ENCODE results near the gene RAN. TPM values are rescaled to one million over a fixed set of nuclear protein-coding genes. Genes with fewer than 3 reads are reported as not detected.

RAN gene
- total RNA-seq (100 to 1,000 TPM; 255 to 925 (median 269) TPM), polyA plus RNA-seq (100 to 1,000 TPM; 527 to 617 TPM), total RNA-seq (173 reads per million, percentile 92 among the genes with 10 or more reads in this experiment)

DNA sequence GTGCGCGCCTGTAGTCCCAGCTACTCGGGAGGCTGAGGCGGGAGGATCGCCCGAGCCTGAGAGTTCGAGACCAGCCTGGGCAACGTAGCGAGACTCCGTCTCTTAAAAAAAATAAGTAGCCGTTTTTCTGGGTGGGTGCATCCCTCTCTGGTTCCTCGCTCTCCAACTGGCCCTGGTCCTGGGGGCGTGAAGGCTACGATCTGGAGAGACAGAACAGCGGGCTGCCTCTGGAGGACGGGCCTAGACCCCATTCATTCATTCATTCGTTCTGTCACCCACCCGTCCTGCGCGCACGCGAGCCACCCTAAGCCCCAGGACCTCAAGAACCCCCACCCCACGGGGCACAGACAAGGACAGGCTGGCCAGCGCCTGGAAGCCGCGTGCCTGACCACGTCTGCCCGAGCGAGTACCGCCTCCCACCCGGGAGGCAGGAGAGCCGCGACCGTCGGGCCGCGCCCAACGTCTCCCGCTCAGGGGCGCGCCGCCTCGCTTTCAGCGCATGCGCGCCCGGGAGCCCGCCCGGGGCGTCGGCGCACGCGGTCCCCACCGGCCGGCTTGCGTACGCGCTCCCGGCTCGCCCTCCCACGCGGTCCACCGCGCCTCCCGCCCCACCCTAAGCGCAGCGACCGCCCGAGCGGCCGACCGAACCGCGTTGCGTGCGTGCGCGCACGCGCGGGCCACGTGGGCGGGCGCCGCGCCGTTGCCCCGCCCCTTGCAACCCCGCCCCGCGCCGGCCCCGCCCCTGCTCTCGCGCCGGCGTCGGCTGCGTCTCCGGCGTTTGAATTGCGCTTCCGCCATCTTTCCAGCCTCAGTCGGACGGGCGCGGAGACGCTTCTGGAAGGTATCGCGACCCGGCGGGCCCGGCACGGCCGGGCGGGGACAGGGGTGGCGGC lies at the start of gene RAN:
TSS of gene RAN (plus strand) at position 781 of the 893 bp plus-strand sequence. CDS start 528 bp downstream, outside the sequence.
- Mint-ChIP-seq H3K36me3 (peaks cover 15 to 36% (median 28%) of the 10 kb centered on the region in 5 donors), H3K27ac (peak within 1 kb of the TSS; percentile 86 to 98 (median 95)), H3K9me3 (peaks cover 0 to 4% (median 0%) of the 10 kb centered on the region in 11 donors), H3K4me1 (peaks cover 29 to 83% (median 61%) of the 10 kb centered on the region in 7 donors), H3K4me3 (peak within 1 kb of the TSS; percentile 85 to 98 (median 91)), H3K27me3 (no peaks in the 10 kb centered on the region)
- POLR2A ChIA-PET: interaction anchor here (0.9 to 4.2 kb wide), 5 partner anchors 25 to 36 kb away, joined by 4 to 26 read pairs (median 5); partner anchors contain the start of gene STX2
- intact Hi-C loops (cut with micrococcal nuclease): loop anchor here (1.0 to 10.0 kb wide), 9 partner anchors 9 to 1076 kb away; partner anchors contain the start of genes STX2 (in 2 of the 2), ULK1 (in 2 of the 2), EP400 (in 1 of the 2) and PUS1 (in 1 of the 2)
- ATAC-seq: peak; percentile 92
- DNase-seq: peak; percentile 86 to 93 (median 90)
- Histone ChIP-seq H3K27me3 (ENCODE audit: control insufficient read depth in 2 of 2, insufficient read depth in 2 of 2, low read length in 2 of 2) (no peaks in the 10 kb centered on the region), H3K36me3 (ENCODE audit: control insufficient read depth in 2 of 3, insufficient read depth in 3 of 3, low read length in 3 of 3) (peaks cover 15 to 28% (median 26%) of the 10 kb centered on the region in 3 experiments), H3K27ac (ENCODE audit: low read depth, low read length) (peak within 1 kb of the TSS; percentile 90), H3K4me1 (ENCODE audit: control insufficient read depth in 2 of 2, insufficient read depth in 2 of 2, low read length in 2 of 2) (peaks cover 46 to 52% of the 10 kb centered on the region in 2 donors), H3K9me3 (ENCODE audit: control insufficient read depth in 2 of 3, low read length in 3 of 3) (no peaks in the 10 kb centered on the region), H3K4me3 (ENCODE audit: low read length) (peak within 1 kb of the TSS; percentile 68)
- CTCF ChIA-PET: interaction anchor here (0.7 to 1.3 kb wide), 2 partner anchors 34 to 45 kb away, joined by 3 to 5 read pairs; no protein-coding TSS in a partner anchor

DNA sequence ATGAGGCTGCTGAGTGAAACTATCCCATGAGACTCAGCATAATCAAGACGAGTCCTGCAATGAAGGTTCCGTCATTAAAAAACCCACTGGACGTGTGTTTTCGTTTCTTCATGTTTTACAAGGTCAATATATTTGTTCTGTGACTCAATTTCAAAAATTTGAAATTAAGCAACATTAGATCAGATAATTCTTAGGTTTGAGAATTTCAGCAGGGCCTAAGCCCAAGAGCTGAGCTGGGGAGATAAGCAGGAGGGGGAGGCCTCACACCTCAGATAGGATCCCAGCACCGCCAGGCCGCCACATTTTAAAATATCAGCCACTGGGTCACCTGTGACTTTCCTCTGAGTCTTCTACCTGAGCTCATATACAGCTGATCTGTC lies 46.1 kb upstream of the RAN start:
- Histone ChIP-seq H3K4me1 (ENCODE audit: control insufficient read depth in 2 of 2, insufficient read depth in 2 of 2, low read length in 2 of 2) (no peaks in the 10 kb centered on the region), H3K4me3 (ENCODE audit: low read length) (no peak overlapping the region), H3K36me3 (ENCODE audit: control insufficient read depth in 2 of 3, insufficient read depth in 3 of 3, low read length in 3 of 3) (peaks cover 0 to 12% (median 0%) of the 10 kb centered on the region in 3 experiments), H3K27me3 (ENCODE audit: control insufficient read depth in 2 of 2, insufficient read depth in 2 of 2, low read length in 2 of 2) (no peaks in the 10 kb centered on the region), H3K9me3 (ENCODE audit: control insufficient read depth in 2 of 3, low read length in 3 of 3) (no peaks in the 10 kb centered on the region), H3K27ac (ENCODE audit: low read depth, low read length) (no peak overlapping the region)
- Mint-ChIP-seq H3K4me1 (peaks cover 4 to 17% (median 9%) of the 10 kb centered on the region in 7 donors), H3K27ac (peak overlapping the region in 2 of 9 donors; percentile 26 to 36), H3K36me3 (peaks cover 0 to 20% (median 6%) of the 10 kb centered on the region in 5 donors), H3K27me3 (no peaks in the 10 kb centered on the region), H3K4me3 (no peak overlapping the region), H3K9me3 (no peaks in the 10 kb centered on the region)
- ATAC-seq (no peak), DNase-seq (no peak)
- POLR2A ChIA-PET: no interaction called here
- intact Hi-C loops (cut with micrococcal nuclease): loop anchor here (1.0 to 5.0 kb wide), 3 partner anchors 14 to 627 kb away; partner anchors contain the start of gene STX2 (in 1 of the 2)
- CTCF ChIA-PET: interaction anchor here (0.9 to 3.5 kb wide), 8 partner anchors 9 to 307 kb away, joined by 3 to 37 read pairs (median 4); no protein-coding TSS in a partner anchor

DNA sequence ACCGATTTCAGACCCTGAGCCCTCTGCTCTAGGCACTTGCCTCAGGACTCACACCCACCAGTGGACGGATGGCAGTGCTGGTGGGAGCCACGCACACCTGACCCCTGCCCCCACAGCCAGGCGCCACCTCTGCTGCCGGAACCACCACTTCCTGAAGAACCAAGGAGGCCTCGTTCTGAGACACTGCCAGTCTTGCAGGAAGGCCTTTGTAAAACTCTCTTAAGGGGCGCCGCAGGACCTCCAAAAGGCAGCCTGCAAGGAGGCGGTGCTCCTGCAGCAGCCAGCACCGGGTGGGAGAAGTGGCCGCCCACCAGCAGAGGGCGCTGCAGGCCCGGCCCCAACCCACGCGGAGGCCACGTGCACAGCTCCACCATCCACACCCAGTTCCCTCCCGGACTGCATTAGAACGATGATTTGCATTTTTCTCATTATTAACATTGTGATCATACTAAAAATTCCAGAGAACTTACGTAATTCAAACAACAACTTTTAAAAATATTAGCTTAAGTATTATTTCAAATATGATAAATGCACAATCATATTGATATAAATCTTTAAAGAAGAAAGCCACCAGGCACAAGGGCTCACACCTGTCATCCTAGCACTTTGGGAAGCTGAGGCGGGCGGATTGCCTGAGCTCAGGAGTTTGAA lies 45.6 kb upstream of the RAN start:
- no peaks in the 10 kb centered on the region for H3K9me3 ChIP-seq (ENCODE audit: control insufficient read depth in 2 of 3, low read length in 3 of 3)
- H3K27ac Mint-ChIP-seq: peak overlapping the region in 4 of 9 donors; percentile 13 to 58 (median 34)
- H3K9me3 Mint-ChIP-seq: no peaks in the 10 kb centered on the region
- no peaks in the 10 kb centered on the region for H3K4me1 ChIP-seq (ENCODE audit: control insufficient read depth in 2 of 2, insufficient read depth in 2 of 2, low read length in 2 of 2)
- H3K27me3 Mint-ChIP-seq: no peaks in the 10 kb centered on the region
- ChIA-PET CTCF (interaction anchor here (0.6 to 3.5 kb wide), 14 partner anchors 9 to 799 kb away, joined by 3 to 37 read pairs (median 4); no protein-coding TSS in a partner anchor), POLR2A (interaction anchor here (0.6 kb wide), 2 partner anchors 9 to 302 kb away, joined by 3 read pairs; no protein-coding TSS in a partner anchor)
- no peak overlapping the region for H3K4me3 Mint-ChIP-seq
- intact Hi-C loops (cut with micrococcal nuclease): loop anchor here (1.0 to 5.0 kb wide), 3 partner anchors 13 to 626 kb away; partner anchors contain the start of gene STX2 (in 1 of the 2)
- H3K27ac ChIP-seq (ENCODE audit: low read depth, low read length): no peak overlapping the region
- peaks cover 4 to 14% (median 9%) of the 10 kb centered on the region in 7 donors for H3K4me1 Mint-ChIP-seq
- peaks cover 0 to 14% (median 2%) of the 10 kb centered on the region in 5 donors for H3K36me3 Mint-ChIP-seq
- peak; percentile 52 to 79 (median 73) for DNase-seq
- peak; percentile 96 for ATAC-seq
- H3K27me3 ChIP-seq (ENCODE audit: control insufficient read depth in 2 of 2, insufficient read depth in 2 of 2, low read length in 2 of 2): no peaks in the 10 kb centered on the region
- H3K4me3 ChIP-seq (ENCODE audit: low read length): no peak overlapping the region
- H3K36me3 ChIP-seq (ENCODE audit: control insufficient read depth in 2 of 3, insufficient read depth in 3 of 3, low read length in 3 of 3): peaks cover 0 to 12% (median 0%) of the 10 kb centered on the region in 3 experiments

DNA sequence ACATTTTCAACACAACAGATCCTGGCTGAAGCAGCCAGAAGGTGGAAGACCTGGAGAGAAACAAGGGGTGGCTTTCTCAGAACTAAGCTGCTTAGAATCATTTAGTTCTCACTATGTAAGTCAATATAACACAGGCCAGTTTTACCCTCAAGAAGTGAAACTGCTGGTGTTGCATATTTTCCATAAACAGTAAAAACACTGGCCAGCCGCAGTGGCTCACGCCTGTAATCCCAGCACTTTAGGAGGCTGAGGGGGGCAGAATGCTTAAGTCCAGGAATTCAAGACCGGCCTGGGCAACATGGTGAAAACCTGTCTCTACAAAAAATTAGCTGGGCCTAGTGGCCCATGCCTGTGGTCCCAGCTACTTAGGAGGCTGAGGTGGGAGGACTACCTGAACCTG lies 44.4 kb upstream of the RAN start:
- peak overlapping the region in 5 of 9 donors; percentile 11 to 47 (median 30) for H3K27ac Mint-ChIP-seq
- no peaks in the 10 kb centered on the region for H3K27me3 Mint-ChIP-seq
- no peak overlapping the region for H3K4me3 Mint-ChIP-seq
- POLR2A ChIA-PET: no interaction called here
- ATAC-seq (no peak), DNase-seq (no peak)
- intact Hi-C loops (cut with micrococcal nuclease): loop anchor here (1.0 to 5.0 kb wide), 3 partner anchors 12 to 625 kb away; partner anchors contain the start of gene STX2 (in 1 of the 2)
- H3K4me3 ChIP-seq (ENCODE audit: low read length): no peak overlapping the region
- H3K4me1 Mint-ChIP-seq: peaks cover 4 to 18% (median 14%) of the 10 kb centered on the region in 7 donors
- peaks cover 0 to 2% (median 0%) of the 10 kb centered on the region in 11 donors for H3K9me3 Mint-ChIP-seq
- H3K4me1 ChIP-seq (ENCODE audit: control insufficient read depth in 2 of 2, insufficient read depth in 2 of 2, low read length in 2 of 2): no peaks in the 10 kb centered on the region
- no peak overlapping the region for H3K27ac ChIP-seq (ENCODE audit: low read depth, low read length)
- no peaks in the 10 kb centered on the region for H3K27me3 ChIP-seq (ENCODE audit: control insufficient read depth in 2 of 2, insufficient read depth in 2 of 2, low read length in 2 of 2)
- H3K36me3 Mint-ChIP-seq: peaks cover 0 to 11% (median 1%) of the 10 kb centered on the region in 5 donors
- CTCF ChIA-PET: interaction anchor here (3.5 kb wide), 1 partner anchor 306 kb away, joined by 37 read pairs; no protein-coding TSS in a partner anchor
- peaks cover 0 to 8% (median 0%) of the 10 kb centered on the region in 3 experiments for H3K36me3 ChIP-seq (ENCODE audit: control insufficient read depth in 2 of 3, insufficient read depth in 3 of 3, low read length in 3 of 3)
- no peaks in the 10 kb centered on the region for H3K9me3 ChIP-seq (ENCODE audit: control insufficient read depth in 2 of 3, low read length in 3 of 3)

DNA sequence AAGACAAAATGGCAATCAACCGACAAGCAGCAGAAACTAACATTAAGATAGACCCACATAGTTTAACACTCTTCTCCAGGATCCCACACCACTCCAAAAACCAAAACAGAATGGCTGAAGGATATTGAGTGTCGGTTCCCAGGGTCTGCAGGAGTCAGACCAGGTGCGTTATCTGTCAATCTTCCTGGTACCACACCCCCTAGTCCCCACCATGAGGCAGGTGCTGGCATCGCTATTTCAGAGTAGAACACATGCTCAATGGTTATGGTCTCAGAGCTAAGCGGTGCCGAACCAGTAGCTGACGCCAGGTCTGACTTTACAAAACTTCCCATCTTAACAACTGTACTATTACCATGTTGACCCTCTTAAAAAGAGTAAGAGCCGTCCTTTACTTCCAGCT lies 43.0 kb upstream of the RAN start:
- no peaks in the 10 kb centered on the region for H3K9me3 ChIP-seq (ENCODE audit: control insufficient read depth in 2 of 3, low read length in 3 of 3)
- DNase-seq: no peak
- CTCF ChIA-PET: no interaction called here
- intact Hi-C loops (cut with micrococcal nuclease): loop anchor here in 1 of 2 donors (5.0 kb wide), 1 partner anchor 623 kb away; no protein-coding TSS in a partner anchor
- Mint-ChIP-seq H3K27ac (peak overlapping the region in 1 of 9 donors; percentile 3), H3K9me3 (peaks cover 0 to 2% (median 0%) of the 10 kb centered on the region in 11 donors), H3K4me1 (peaks cover 9 to 26% (median 18%) of the 10 kb centered on the region in 7 donors), H3K4me3 (no peak overlapping the region), H3K27me3 (no peaks in the 10 kb centered on the region), H3K36me3 (peaks cover 0 to 12% (median 0%) of the 10 kb centered on the region in 5 donors)
- no peak overlapping the region for H3K27ac ChIP-seq (ENCODE audit: low read depth, low read length)
- H3K4me3 ChIP-seq (ENCODE audit: low read length): no peak overlapping the region
- no peaks in the 10 kb centered on the region for H3K4me1 ChIP-seq (ENCODE audit: control insufficient read depth in 2 of 2, insufficient read depth in 2 of 2, low read length in 2 of 2)
- no peaks in the 10 kb centered on the region for H3K27me3 ChIP-seq (ENCODE audit: control insufficient read depth in 2 of 2, insufficient read depth in 2 of 2, low read length in 2 of 2)
- no peak for ATAC-seq
- H3K36me3 ChIP-seq (ENCODE audit: control insufficient read depth in 2 of 3, insufficient read depth in 3 of 3, low read length in 3 of 3): no peaks in the 10 kb centered on the region
- POLR2A ChIA-PET: no interaction called here

Data from naive thymus-derived CD4-positive, alpha-beta T cell (primary cell).